ENCODE results near the gene ITGA3. TPM values are rescaled to one million over a fixed set of nuclear protein-coding genes. Genes with fewer than 3 reads are reported as not detected.

Gene ITGA3
- total RNA-seq, 4 donors from 2014 or later, result 44.4 to 86.3 (median 77.0) TPM

DNA sequence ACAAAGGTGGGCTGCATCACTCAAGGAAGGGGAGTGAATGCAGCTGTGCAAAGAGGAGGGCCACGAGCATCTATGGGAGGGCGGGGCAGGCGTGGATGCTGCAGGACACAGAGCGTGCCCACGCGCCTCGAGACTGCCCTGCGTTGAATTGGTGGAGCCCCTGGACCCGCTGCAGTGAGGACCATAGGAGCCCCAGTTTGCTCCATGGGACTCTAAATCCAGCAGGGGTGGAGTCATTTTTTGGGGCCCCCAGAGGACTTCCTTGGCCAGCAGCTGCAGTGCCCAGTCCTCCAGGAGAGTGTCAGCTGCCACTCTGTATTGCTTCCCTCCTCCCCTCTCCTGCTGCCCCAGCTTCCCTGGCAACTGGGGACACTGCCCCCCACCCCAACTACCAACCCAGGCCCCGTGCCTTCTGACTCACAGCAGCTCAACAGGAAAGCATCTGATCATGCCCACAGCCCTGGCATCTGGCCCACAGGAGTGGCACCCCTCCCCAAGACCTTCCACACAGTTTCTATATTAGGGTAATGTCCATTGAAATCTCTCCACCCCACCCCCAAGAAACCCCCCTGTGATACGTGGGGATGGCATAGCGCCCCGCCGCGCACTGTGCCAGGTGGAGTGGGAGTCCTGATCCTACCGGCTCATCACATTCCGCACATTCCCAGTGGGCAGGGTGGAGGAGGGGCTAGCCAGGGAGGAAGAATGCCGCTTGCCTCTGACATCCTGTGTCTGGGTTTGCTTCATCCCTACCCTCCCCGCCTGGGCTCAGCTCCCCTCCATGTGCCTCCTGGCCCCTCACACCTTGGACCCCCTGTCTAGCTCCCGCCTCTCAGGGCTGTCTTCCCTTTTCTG, 27.8 kb upstream of the ITGA3 start:
- no peak for DNase-seq
- H3K27me3 ChIP-seq, result peaks cover 0 to 7% (median 0%) of the 10 kb centered on the region in 4 donors
- H3K4me3 ChIP-seq, result peak overlapping the region in 3 of 4 donors; percentile 26 to 54 (median 30)
- WGBS, 2 donors, result 44 to 59% methylated on average over 2 to 9 of the region's 20 CpGs
- peaks cover 15 to 27% (median 18%) of the 10 kb centered on the region in 3 donors for H3K4me1 ChIP-seq
- intact Hi-C loops (cut with DNase I), result loop anchor here (5.0 kb wide), 1 partner anchor 59 kb away; no protein-coding TSS in a partner anchor
- no peak for TF ChIP-seq POLR2A (IDR thresholded peaks at IDR 0.05)
- TF ChIP-seq, protein P1, sequence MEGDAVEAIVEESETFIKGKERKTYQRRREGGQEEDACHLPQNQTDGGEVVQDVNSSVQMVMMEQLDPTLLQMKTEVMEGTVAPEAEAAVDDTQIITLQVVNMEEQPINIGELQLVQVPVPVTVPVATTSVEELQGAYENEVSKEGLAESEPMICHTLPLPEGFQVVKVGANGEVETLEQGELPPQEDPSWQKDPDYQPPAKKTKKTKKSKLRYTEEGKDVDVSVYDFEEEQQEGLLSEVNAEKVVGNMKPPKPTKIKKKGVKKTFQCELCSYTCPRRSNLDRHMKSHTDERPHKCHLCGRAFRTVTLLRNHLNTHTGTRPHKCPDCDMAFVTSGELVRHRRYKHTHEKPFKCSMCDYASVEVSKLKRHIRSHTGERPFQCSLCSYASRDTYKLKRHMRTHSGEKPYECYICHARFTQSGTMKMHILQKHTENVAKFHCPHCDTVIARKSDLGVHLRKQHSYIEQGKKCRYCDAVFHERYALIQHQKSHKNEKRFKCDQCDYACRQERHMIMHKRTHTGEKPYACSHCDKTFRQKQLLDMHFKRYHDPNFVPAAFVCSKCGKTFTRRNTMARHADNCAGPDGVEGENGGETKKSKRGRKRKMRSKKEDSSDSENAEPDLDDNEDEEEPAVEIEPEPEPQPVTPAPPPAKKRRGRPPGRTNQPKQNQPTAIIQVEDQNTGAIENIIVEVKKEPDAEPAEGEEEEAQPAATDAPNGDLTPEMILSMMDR (IDR thresholded peaks at IDR 0.05), result no peak
- H3K36me3 ChIP-seq, result no peaks in the 10 kb centered on the region
- peak overlapping the region in 3 of 4 donors; percentile 22 to 68 (median 50) for H3K27ac ChIP-seq
- H3K9me3 ChIP-seq, result no peaks in the 10 kb centered on the region

DNA sequence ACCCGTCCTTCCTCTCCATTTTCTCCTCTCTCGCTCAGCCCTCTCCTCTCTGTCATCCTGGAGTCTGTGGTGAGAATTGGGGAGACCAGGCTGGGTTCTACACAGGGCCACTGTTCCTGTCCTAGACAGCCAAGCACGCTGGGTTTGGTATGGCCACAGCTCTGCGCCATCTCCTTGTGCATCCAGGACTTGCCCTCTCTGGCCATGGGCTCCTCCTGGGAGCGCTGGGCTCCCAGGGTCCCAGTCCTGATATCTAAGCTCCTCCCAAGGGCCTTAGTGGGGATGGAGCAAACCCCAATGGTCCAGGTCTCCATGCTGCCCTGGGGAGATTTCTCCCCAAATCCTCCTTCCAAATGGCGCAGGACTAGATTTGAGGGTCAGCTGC, 27.2 kb upstream of the ITGA3 start:
- Histone ChIP-seq H3K36me3 (no peaks in the 10 kb centered on the region), H3K4me3 (no peak overlapping the region), H3K27ac (peak overlapping the region in 1 of 4 donors; percentile 68), H3K4me1 (peaks cover 15 to 33% (median 22%) of the 10 kb centered on the region in 3 donors), H3K9me3 (no peaks in the 10 kb centered on the region), H3K27me3 (peaks cover 0 to 7% (median 0%) of the 10 kb centered on the region in 4 donors)
- WGBS, 2 donors, result 81 to 92% methylated on average over 5 to 6 of the region's 6 CpGs
- TF ChIP-seq, protein P1 (IDR thresholded peaks at IDR 0.05), result no peak
- TF ChIP-seq POLR2A (IDR thresholded peaks at IDR 0.05), result no peak
- DNase-seq, result no peak
- intact Hi-C loops (cut with DNase I), result loop anchor here (5.0 kb wide), 1 partner anchor 59 kb away; no protein-coding TSS in a partner anchor

DNA sequence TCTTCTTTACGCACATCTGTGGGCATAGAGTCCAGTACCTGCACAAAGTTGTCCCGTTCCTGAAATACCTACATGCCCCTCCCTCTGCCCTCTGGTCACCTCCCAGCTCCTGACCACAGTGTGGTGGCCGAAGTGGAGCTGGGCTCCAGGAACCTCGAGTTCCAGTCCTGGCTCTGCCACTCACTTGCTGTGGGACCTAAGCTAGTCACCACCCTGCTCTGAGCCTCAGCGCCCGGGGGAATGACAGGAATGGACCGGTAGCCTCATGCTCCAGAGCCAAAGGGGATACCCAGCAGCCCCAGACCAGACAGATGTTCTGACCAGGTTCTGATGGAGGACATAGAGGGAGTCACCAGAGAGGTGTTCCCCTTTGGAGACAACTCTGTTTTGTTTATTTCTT, 26.7 kb upstream of the ITGA3 start:
- H3K27ac ChIP-seq, result no peak overlapping the region
- no peak for DNase-seq
- 86 to 91% methylated on average over 5 to 6 of the region's 7 CpGs for WGBS, 2 donors
- H3K9me3 ChIP-seq, result no peaks in the 10 kb centered on the region
- peaks cover 15 to 33% (median 22%) of the 10 kb centered on the region in 3 donors for H3K4me1 ChIP-seq
- H3K36me3 ChIP-seq, result no peaks in the 10 kb centered on the region
- peaks cover 0 to 7% (median 0%) of the 10 kb centered on the region in 4 donors for H3K27me3 ChIP-seq
- intact Hi-C loops (cut with DNase I), result loop anchor here (5.0 kb wide), 1 partner anchor 58 kb away; no protein-coding TSS in a partner anchor
- TF ChIP-seq, protein P1 (IDR thresholded peaks at IDR 0.05), result no peak
- no peak for TF ChIP-seq POLR2A (IDR thresholded peaks at IDR 0.05)
- H3K4me3 ChIP-seq, result no peak overlapping the region

DNA sequence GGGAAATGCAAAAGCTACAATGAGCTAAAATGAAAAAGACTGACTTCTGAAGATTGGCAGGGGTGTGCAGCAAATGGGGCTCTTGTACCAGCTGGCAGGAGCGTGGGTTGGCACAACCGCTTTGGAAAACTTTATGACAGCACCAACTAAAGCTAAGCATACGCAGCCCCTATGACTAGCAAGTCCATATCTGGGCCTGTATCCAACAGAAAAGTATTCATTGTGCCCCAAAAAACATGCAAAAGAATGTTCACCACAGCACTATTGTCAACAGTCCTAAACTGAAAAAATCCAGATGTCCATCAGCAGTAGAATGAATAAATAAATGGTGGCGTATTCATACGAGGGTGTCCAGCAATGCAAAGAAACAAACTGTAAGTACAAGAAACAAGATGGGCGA, 22.6 kb upstream of the ITGA3 start:
- intact Hi-C loops (cut with DNase I), result no loop called here
- Histone ChIP-seq H3K4me1 (peaks cover 9 to 49% (median 22%) of the 10 kb centered on the region in 3 donors), H3K27ac (no peak overlapping the region), H3K9me3 (no peaks in the 10 kb centered on the region), H3K4me3 (no peak overlapping the region), H3K36me3 (no peaks in the 10 kb centered on the region), H3K27me3 (no peaks in the 10 kb centered on the region)
- no peak for DNase-seq
- no peak for TF ChIP-seq POLR2A (IDR thresholded peaks at IDR 0.05)
- TF ChIP-seq, protein P1 (IDR thresholded peaks at IDR 0.05), result no peak
- 46 to 49% methylated on average over 6 of the region's 6 CpGs for WGBS, 2 donors
